MCF 10A (cell line): ENCODE results near the gene RAD50. TPM values are rescaled to one million over a fixed set of nuclear protein-coding genes. Genes with fewer than 3 reads are reported as not detected.
A peak's percentile ranks its signal among the peaks of the same experiment; 100 is the strongest.

Source experiments
- BruUV-seq: library from RNA; stranded (reverse); fragments of 400-500 nt; replicated peaks from 2 replicates; lab custom pipeline; 2021; lab: Mats Ljungman, UMichigan
- CTCF ChIA-PET: fragments of 300-600 bp; sonication (Branson Sonifier 250); formaldehyde crosslinking; extraction: SDS; loops from one replicate; lab custom pipeline; 2021; ENCODE audit warnings: antibody characterized with exemption, inconsistent platforms; lab: Yijun Ruan, JAX
- POLR2A ChIA-PET: fragments of 300-600, 350-650 bp; sonication (Branson Sonifier 250); formaldehyde crosslinking; extraction: SDS; loops from one replicate; lab custom pipeline; 2020; ENCODE audit warnings: antibody characterized with exemption, inconsistent platforms; lab: Yijun Ruan, JAX
- DNase-seq: peaks from one replicate; pipeline ENCODE4 v3.0.0-alpha.2; 2018; ENCODE audit not compliant: unreplicated experiment
- H3K27ac Mint-ChIP-seq: one replicate; pipeline ENCODE4 v1.8.0; 2022; ENCODE audit warnings: mild to moderate bottlenecking, low read depth, mixed read lengths; ENCODE audit not compliant: unreplicated experiment
- H3K27me3 Mint-ChIP-seq: one replicate; pipeline ENCODE4 v1.8.0; 2022; ENCODE audit warnings: mixed read lengths; ENCODE audit not compliant: insufficient read depth, unreplicated experiment
- H3K36me3 Mint-ChIP-seq: one replicate; pipeline ENCODE4 v1.8.0; 2022; ENCODE audit warnings: mild to moderate bottlenecking, moderate library complexity, mixed read lengths; ENCODE audit not compliant: insufficient read depth, unreplicated experiment
- H3K4me1 Mint-ChIP-seq: one replicate; pipeline ENCODE4 v1.8.0; 2022; ENCODE audit warnings: mixed read lengths; ENCODE audit not compliant: insufficient read depth, unreplicated experiment
- H3K4me3 Mint-ChIP-seq: one replicate; pipeline ENCODE4 v1.8.0; 2022; ENCODE audit warnings: mild to moderate bottlenecking, moderate library complexity, mixed read lengths; ENCODE audit not compliant: unreplicated experiment
- H3K9me3 Mint-ChIP-seq: one replicate; pipeline ENCODE4 v1.8.0; 2022; ENCODE audit warnings: mixed read lengths; ENCODE audit not compliant: unreplicated experiment
- CTCF ChIP-seq: fragments of 200-600 bp; IDR thresholded peaks from one replicate; pipeline ENCODE4 v1.8.0; 2022; ENCODE audit warnings: antibody characterized with exemption, mild to moderate bottlenecking; ENCODE audit not compliant: unreplicated experiment
- intact Hi-C: fragments of 100-400 bp; cut with micrococcal nuclease; formaldehyde crosslinking; loops from 2 replicates; pipeline ENCODE4 v1.14.1; 2022
- total RNA-seq: library from RNA; stranded (reverse); gene quantifications from 2 replicates; pipeline ENCODE4 v1.2.3, GENCODE V29; 2022

The RAD50 gene
- total RNA-seq, 1 experiment from 2014 or later = 145 TPM

- DNase-seq = no peak
- peaks cover 37% of the 10 kb centered on the region for H3K4me1 Mint-ChIP-seq
- CTCF ChIA-PET = interaction anchor here (0.7 to 1.5 kb wide), 5 partner anchors 9 to 146 kb away, joined by 3 to 4 read pairs (median 3); no protein-coding TSS in a partner anchor
- intact Hi-C loops = no loop called here
- no peaks in the 10 kb centered on the region for H3K27me3 Mint-ChIP-seq
- H3K36me3 Mint-ChIP-seq = no peaks in the 10 kb centered on the region
- POLR2A ChIA-PET = interaction anchor here (0.5 to 1.6 kb wide), 9 partner anchors 15 to 234 kb away, joined by 3 to 5 read pairs (median 3); no protein-coding TSS in a partner anchor
- BruUV-seq = no TSS peak
- peak within 1 kb of the TSS; percentile 51 for H3K4me3 Mint-ChIP-seq
- no peak for TF ChIP-seq CTCF
- H3K27ac Mint-ChIP-seq = peak within 1 kb of the TSS; percentile 69
- no peaks in the 10 kb centered on the region for H3K9me3 Mint-ChIP-seq
Observed at GRCh38 chr5:132673939-132674630, 117.3 kb downstream of the RAD50 start, which contains the start of gene IL4. TSS of gene IL4 (plus strand) at chr5:132673989. CDS start at chr5:132674051, 62 bp downstream.

- Mint-ChIP-seq H3K9me3 (no peaks in the 10 kb centered on the region), H3K4me1 (peaks cover 39% of the 10 kb centered on the region), H3K27ac (peak overlapping the region; percentile 69), H3K36me3 (no peaks in the 10 kb centered on the region), H3K4me3 (peak overlapping the region; percentile 51), H3K27me3 (no peaks in the 10 kb centered on the region)
- ChIA-PET POLR2A (interaction anchor here (0.5 to 1.6 kb wide), 15 partner anchors 15 to 580 kb away, joined by 3 to 5 read pairs (median 3); partner anchors contain the start of genes KIF3A and RAD50), CTCF (interaction anchor here (0.5 to 1.5 kb wide), 6 partner anchors 8 to 343 kb away, joined by 3 to 4 read pairs (median 3); no protein-coding TSS in a partner anchor)
- intact Hi-C loops = no loop called here
- peak; percentile 92 for DNase-seq
- BruUV-seq = TSS peak; percentile 42
- TF ChIP-seq CTCF = no peak
Observed at GRCh38 chr5:132674671-132675506, 118.1 kb downstream of the RAD50 start.

GRCh38 chr5:132675936-132676689 is 119.3 kb downstream of the RAD50 start:
- H3K4me3 Mint-ChIP-seq = no peak overlapping the region
- no peaks in the 10 kb centered on the region for H3K9me3 Mint-ChIP-seq
- POLR2A ChIA-PET = interaction anchor here (0.7 to 1.5 kb wide), 7 partner anchors 10 to 581 kb away, joined by 3 to 6 read pairs (median 3); partner anchors contain the start of genes GDF9, RAD50 and UQCRQ
- CTCF ChIA-PET = interaction anchor here (0.6 to 2.4 kb wide), 12 partner anchors 10 to 149 kb away, joined by 3 to 6 read pairs (median 4); no protein-coding TSS in a partner anchor
- no TSS peak for BruUV-seq
- TF ChIP-seq CTCF = no peak
- H3K36me3 Mint-ChIP-seq = no peaks in the 10 kb centered on the region
- intact Hi-C loops = no loop called here
- DNase-seq = no peak
- H3K27me3 Mint-ChIP-seq = no peaks in the 10 kb centered on the region
- peaks cover 43% of the 10 kb centered on the region for H3K4me1 Mint-ChIP-seq
- peak overlapping the region; percentile 8 for H3K27ac Mint-ChIP-seq
